ENCODE results near the gene PLIN4. TPM values are rescaled to one million over a fixed set of nuclear protein-coding genes. Genes with fewer than 3 reads are reported as not detected.

PLIN4 gene
- total and polyA plus RNA-seq, 9 of the 15 experiments (the other 6 are each of a cell fraction or from before 2014, with no cell fraction given) = 0.04 to 0.16 (median 0.07) TPM; not detected in 3

- no TSS peak for BruUV-seq (replicated peaks)
- 88% methylated on average over 12 of the region's 19 CpGs for WGBS (ENCODE audit: insufficient coverage, low coverage, missing lambda C conversion rate)
- DNase-seq (ENCODE audit: extremely low read depth in 1 of 4, low spot score in 3 of 4) (no peak), FAIRE-seq (no peak), ATAC-seq (no peak)
- H3K36me3 ChIP-seq (ENCODE audit: control insufficient read depth, insufficient read depth, low read length) = peaks cover 23% of the 10 kb centered on the region; the same call in 1 of the 3 replicates
- no peak for TF ChIP-seq TCFL5 (CRISPR knock-in tag; conservative IDR thresholded peaks at IDR 0.05)
- no peak for TF ChIP-seq GMEB1 (CRISPR knock-in tag; IDR thresholded peaks at IDR 0.05)
- no peak for TF ChIP-seq TRIM25 (IDR thresholded peaks at IDR 0.05; ENCODE audit: borderline replicate concordance)
- TF ChIP-seq ZNF277 (CRISPR knock-in tag; IDR thresholded peaks at IDR 0.05; ENCODE audit: borderline replicate concordance) = no peak
- no peak for TF ChIP-seq TSHZ1 (CRISPR knock-in tag; IDR thresholded peaks at IDR 0.05)
- TF ChIP-seq ZKSCAN3 (CRISPR knock-in tag; IDR thresholded peaks at IDR 0.05) = no peak
- no peak for TF ChIP-seq SNIP1 (IDR thresholded peaks at IDR 0.05; ENCODE audit: low read depth)
- no peak for TF ChIP-seq JUN (IDR thresholded peaks at IDR 0.05; ENCODE audit: borderline replicate concordance, low read depth, low read length)
- no peak for TF ChIP-seq JUN (CRISPR knock-in tag; IDR thresholded peaks at IDR 0.05; ENCODE audit: borderline replicate concordance)
- TF ChIP-seq GTF2A2 (tag; IDR thresholded peaks at IDR 0.05) = no peak
- TF ChIP-seq NCOA1 (IDR thresholded peaks at IDR 0.05; ENCODE audit: low read depth) = no peak
- no peak for TF ChIP-seq GABPB2 (CRISPR knock-in tag; conservative IDR thresholded peaks at IDR 0.05)
- no peak for TF ChIP-seq DIDO1 (tag; IDR thresholded peaks at IDR 0.05; ENCODE audit: low read depth)
- no peak for TF ChIP-seq SETDB1 (IDR thresholded peaks at IDR 0.05; ENCODE audit: low read length)
- TF ChIP-seq SUPT5H (IDR thresholded peaks at IDR 0.05) = no peak
- ChIA-PET CTCF (ENCODE audit: low intra/inter-chr PET ratio) (no interaction called here), POLR2A (no interaction called here)
- H3K9ac ChIP-seq (ENCODE audit: insufficient read depth in 1 of 2, low read depth in 2 of 2, low read length in 2 of 2) = peak overlapping the region in 1 of 2 experiments; percentile 52; a peak in 2 of 4 replicates
- H3K4me3 ChIP-seq = no peak overlapping the region
- H4K20me1 ChIP-seq (replicated peaks; ENCODE audit: control insufficient read depth, insufficient read depth, low read length) = no peaks in the 10 kb centered on the region
- no peak overlapping the region for H3K4me2 ChIP-seq (ENCODE audit: insufficient read depth, low read length)
- H3K9me3 ChIP-seq (replicated peaks; ENCODE audit: control insufficient read depth, insufficient read depth, low read depth, low read length) = no peaks in the 10 kb centered on the region
- no peaks in the 10 kb centered on the region for H3K9me1 ChIP-seq (ENCODE audit: control insufficient read depth, insufficient read depth, low read length)
- H2AFZ ChIP-seq (ENCODE audit: low read depth, low read length) = no peak overlapping the region
- H3K27me3 ChIP-seq (ENCODE audit: control insufficient read depth in 2 of 2, insufficient read depth in 2 of 2, low read length in 2 of 2) = no peaks in the 10 kb centered on the region
- intact Hi-C loops (cut with micrococcal nuclease) = no loop called here
- H3K4me1 ChIP-seq (replicated peaks in 1 of 2; ENCODE audit: control insufficient read depth in 2 of 2, insufficient read depth in 2 of 2, low read length in 2 of 2) = peaks cover 0 to 9% of the 10 kb centered on the region in 2 experiments; a peak in 2 of 5 replicates
- H3K79me2 ChIP-seq (ENCODE audit: control insufficient read depth, insufficient read depth, low read length) = no peaks in the 10 kb centered on the region
- no peak overlapping the region for H3K27ac ChIP-seq (ENCODE audit: extremely low read depth, low read depth, low read length)
- in situ Hi-C loops (cut with MboI) = no loop called here
Observed at GRCh38 chr19:4483385-4483784, 34.9 kb downstream of the PLIN4 start.

Data from K562 (cell line).